HepG2 (cell line): ENCODE results near the gene ABHD2. TPM values are rescaled to one million over a fixed set of nuclear protein-coding genes. Genes with fewer than 3 reads are reported as not detected.
A peak's percentile ranks its signal among the peaks of the same experiment; 100 is the strongest.

ENCODE experiments used
- ATAC-seq: fragments of 200-7000 bp; cut with Tn5 transposase; 3 replicates; pipeline ENCODE4 v1.9.1; 2020; ENCODE audit warnings: mild to moderate bottlenecking, moderate library complexity
- BruUV-seq: library from RNA; stranded (reverse); fragments of 400-500 nt; replicated peaks from 2 replicates; lab custom pipeline; 2021; lab: Mats Ljungman, UMichigan
- CTCF ChIA-PET: fragments of 300-600 bp; formaldehyde crosslinking; extraction: SDS; loops from one replicate; lab custom pipeline; 2021; ENCODE audit warnings: low total read pairs, inconsistent platforms, low intra/inter-chr PET ratio; lab: Yijun Ruan, JAX
- POLR2A ChIA-PET: fragments of 350-600 bp; sonication (Branson Sonifier 250); formaldehyde crosslinking; loops from one replicate; lab custom pipeline; 2020; ENCODE audit warnings: antibody characterized with exemption, inconsistent platforms; lab: Yijun Ruan, JAX
- DNase-seq: peaks from one replicate; pipeline ENCODE4 v3.0.0-alpha.2; 2015; ENCODE audit warnings: low spot score
- FAIRE-seq: peaks from 3 replicates; lab custom pipeline; 2011; peaks lifted over from hg19 to GRCh38; lab: Jason Lieb, UNC
- H2AFZ ChIP-seq: one replicate; pipeline ENCODE4 v1.6.1; 2011; ENCODE audit warnings: low read length, inconsistent platforms
- H3K27ac ChIP-seq: fragments of 300-600 bp; 3 replicates; pipeline ENCODE4 v1.8.0; 2011; ENCODE audit warnings: mixed run types, mild to moderate bottlenecking, mixed read lengths, low read length, inconsistent platforms; ENCODE audit not compliant: insufficient read depth; ENCODE audit errors: extremely low read length
- H3K27me3 ChIP-seq, 2 experiments: fragments of 200-600 bp in 1 of 2; 2 replicates in 1 of 2; 3 replicates in 1 of 2; pipeline versions ENCODE4 v1.6.0 to v1.8.0; 2011; ENCODE audit warnings: low read length in 2 of 2, mild to moderate bottlenecking in 2 of 2, moderate library complexity in 2 of 2, inconsistent platforms in 1 of 2; ENCODE audit not compliant: insufficient read depth in 2 of 2, control insufficient read depth in 1 of 2
- H3K36me3 ChIP-seq, 2 experiments: fragments of 200-600 bp in 1 of 2; replicated peaks in 1 of 2; 2 replicates in 1 of 2; 3 replicates in 1 of 2; pipeline versions ENCODE4 v1.5.1 to v1.8.0; 2011; ENCODE audit warnings: low read length in 2 of 2, inconsistent platforms in 1 of 2; ENCODE audit not compliant: insufficient read depth in 2 of 2, control insufficient read depth in 1 of 2
- H3K4me1 ChIP-seq: 2 replicates; pipeline ENCODE4 v1.5.1; 2012; ENCODE audit warnings: low read length, inconsistent platforms; ENCODE audit not compliant: insufficient read depth
- H3K4me2 ChIP-seq: 2 replicates; pipeline ENCODE4 v1.6.0; 2011; ENCODE audit warnings: low read depth, low read length, inconsistent platforms
- H3K4me3 ChIP-seq, 3 experiments: fragments of 200-600 bp in 1 of 3; sonication (generic), shearing (Covaris generic) in 1 of 3; replicated peaks in 1 of 3; 2 replicates each; pipeline ENCODE4 v1.5.1; 2011 to 2016; ENCODE audit warnings: low read length in 3 of 3, inconsistent platforms in 2 of 3, low read depth in 2 of 3, mild to moderate bottlenecking in 2 of 3, control low read depth in 1 of 3, mixed read lengths in 1 of 3; ENCODE audit not compliant: insufficient read depth in 1 of 3
- H3K79me2 ChIP-seq: one replicate; pipeline ENCODE4 v1.6.1; 2011; ENCODE audit warnings: low read length, inconsistent platforms; ENCODE audit not compliant: insufficient read depth
- H3K9ac ChIP-seq: 2 replicates; pipeline ENCODE4 v1.6.0; 2011; ENCODE audit warnings: mild to moderate bottlenecking, low read depth, low read length, inconsistent platforms; ENCODE audit not compliant: insufficient read depth
- H3K9me3 ChIP-seq: 2 replicates; pipeline ENCODE4 v1.5.1; 2012; ENCODE audit warnings: mild to moderate bottlenecking, low read length
- H4K20me1 ChIP-seq: 2 replicates; pipeline ENCODE4 v1.6.0; 2011; ENCODE audit warnings: inconsistent platforms, mild to moderate bottlenecking, low read length, moderate library complexity; ENCODE audit not compliant: insufficient read depth
- CENPBD1 ChIP-seq: sonication (generic); formaldehyde crosslinking; IDR thresholded peaks from 2 replicates; pipeline ENCODE4 v1.8.0; 2022; ENCODE audit warnings: missing genetic modification reagents, low read depth, mild to moderate bottlenecking, borderline replicate concordance
- CREM ChIP-seq, 2 experiments: sonication (generic) in 1 of 2; formaldehyde crosslinking in 1 of 2; IDR thresholded peaks; 2 replicates each; pipeline versions ENCODE4 v1.4.0 to v1.6.1; 2016 to 2020; ENCODE audit warnings: antibody characterized with exemption in 1 of 2, mild to moderate bottlenecking in 1 of 2, missing genetic modification reagents in 1 of 2
- DMTF1 ChIP-seq: sonication (generic); formaldehyde crosslinking; IDR thresholded peaks from 2 replicates; pipeline ENCODE4 v1.4.0; 2020; ENCODE audit warnings: mild to moderate bottlenecking, missing genetic modification reagents
- E2F5 ChIP-seq: sonication (generic); formaldehyde crosslinking; conservative IDR thresholded peaks from 2 replicates; pipeline ENCODE4 v1.4.0; 2020; ENCODE audit warnings: missing genetic modification reagents
- HNF4G ChIP-seq, 2 experiments: sonication (generic) in 1 of 2; formaldehyde crosslinking in 1 of 2; IDR thresholded peaks; 2 replicates each; pipeline versions ENCODE4 v1.4.0 to v1.6.1; 2011 to 2020; ENCODE audit warnings: borderline replicate concordance in 2 of 2, low read depth in 2 of 2, mild to moderate bottlenecking in 2 of 2, low read length in 1 of 2, missing genetic modification reagents in 1 of 2, moderate library complexity in 1 of 2
- MAFF ChIP-seq: IDR thresholded peaks from 2 replicates; pipeline ENCODE4 v1.6.1; 2011; ENCODE audit warnings: low read depth, low read length, improper control_type of control experiment
- MAFK ChIP-seq, 2 experiments: IDR thresholded peaks in 1 of 2; conservative IDR thresholded peaks in 1 of 2; 2 replicates each; pipeline ENCODE4 v1.6.1; 2011; ENCODE audit warnings: improper control_type of control experiment in 2 of 2, low read length in 2 of 2
- MZF1 ChIP-seq: sonication (generic); formaldehyde crosslinking; IDR thresholded peaks from 2 replicates; pipeline ENCODE4 v1.8.1; 2023; ENCODE audit warnings: mild to moderate bottlenecking, missing genetic modification reagents, borderline replicate concordance
- PLRG1 ChIP-seq: fragments of 450-650 bp; conservative IDR thresholded peaks from 2 replicates; pipeline ENCODE4 v1.6.1; 2016
- TCF12 ChIP-seq, 2 experiments: fragments of 450-650 bp in 1 of 2; sonication (generic) in 1 of 2; formaldehyde crosslinking in 1 of 2; IDR thresholded peaks; 2 replicates each; pipeline versions ENCODE4 v1.6.1 to v1.8.0; 2017 to 2022; ENCODE audit warnings: antibody characterized with exemption in 1 of 2, mild to moderate bottlenecking in 1 of 2, missing genetic modification reagents in 1 of 2, moderate library complexity in 1 of 2
- ZHX2 ChIP-seq, 2 experiments: sonication (generic) in 1 of 2; formaldehyde crosslinking in 1 of 2; IDR thresholded peaks; 2 replicates each; pipeline versions ENCODE4 v1.6.1 to v1.9.0; 2014 to 2022; ENCODE audit warnings: antibody characterized with exemption in 1 of 2, borderline replicate concordance in 1 of 2, inconsistent platforms in 1 of 2, low read depth in 1 of 2, missing genetic modification reagents in 1 of 2
- ZNF317 ChIP-seq: sonication (generic); formaldehyde crosslinking; IDR thresholded peaks from 2 replicates; pipeline ENCODE4 v1.5.0; 2020; ENCODE audit warnings: mild to moderate bottlenecking, missing genetic modification reagents
- ZNF547 ChIP-seq: sonication (generic); formaldehyde crosslinking; IDR thresholded peaks from 2 replicates; pipeline ENCODE4 v1.5.1; 2020; ENCODE audit warnings: mild to moderate bottlenecking, missing genetic modification reagents
- ZNF558 ChIP-seq: sonication (generic); formaldehyde crosslinking; IDR thresholded peaks from 2 replicates; pipeline ENCODE4 v1.9.0; 2022; ENCODE audit warnings: mild to moderate bottlenecking, missing genetic modification reagents, borderline replicate concordance
- WGBS: methylation state at CpG from one replicate; pipeline ENCODE4 v1.1.6; 2017; ENCODE audit warnings: low lambda C conversion rate; 5-methylcytosine and 5-hydroxymethylcytosine counted together
- in situ Hi-C: cut with HindIII; loops from 2 replicates; pipeline ENCODE4 v1.10.0; 2017; ENCODE audit warnings: low pct_unique_long_range_greater_than_20kb; ENCODE audit not compliant: extremely low pct_ligation_motif_present
- intact Hi-C: fragments of 100-400 bp; cut with micrococcal nuclease; formaldehyde crosslinking; loops from one replicate; pipeline ENCODE4 v1.10.0; 2022; ENCODE audit not compliant: unreplicated experiment
- polyA plus RNA-seq, 8 experiments: library from polyadenylated mRNA; depleted of rRNA in 3 of 8; stranded (reverse) in 7 of 8; unstranded in 1 of 8; fragments of >200 nt; fragmentation: Illumina TruSeq in 4 of 8; extraction: Trizol in 4 of 8; gene quantifications; 2 replicates each; pipeline versions ENCODE4 v1.2.1 to v1.2.3, GENCODE V29; 2011 to 2016; ENCODE audit warnings: low read depth in 4 of 8, missing spikeins in 1 of 8, mixed read lengths in 1 of 8; ENCODE audit not compliant: insufficient read depth in 1 of 8
- total RNA-seq, 5 experiments: library from RNA; depleted of rRNA; stranded (reverse); fragments of >200 nt; fragmentation: Illumina TruSeq; extraction: Trizol; gene quantifications; 2 replicates each; pipeline ENCODE4 v1.2.3, GENCODE V29; 2016; ENCODE audit warnings: low read depth in 1 of 5

Gene ABHD2
- total and polyA plus RNA-seq, 2 of the 13 experiments (the other 11 are each of a cell fraction or from before 2014, with no cell fraction given) = 14.8 to 22.4 TPM

- Histone ChIP-seq H3K27me3 (no peaks in the 10 kb centered on the region), H3K79me2 (no peaks in the 10 kb centered on the region), H3K4me2 (no peak overlapping the region), H3K36me3 (peaks cover 16 to 48% of the 10 kb centered on the region in 2 experiments; a peak in 4 of 5 replicates), H3K4me3 (no peak overlapping the region), H2AFZ (no peak overlapping the region), H3K9me3 (no peaks in the 10 kb centered on the region), H3K9ac (no peak overlapping the region), H3K27ac (no peak overlapping the region), H4K20me1 (no peaks in the 10 kb centered on the region), H3K4me1 (peaks cover 8% of the 10 kb centered on the region)
- WGBS = 90% methylated on average over 1 of the region's 1 CpG
- intact Hi-C loops = no loop called here
- in situ Hi-C loops = no loop called here
- BruUV-seq = no TSS peak
- ChIA-PET POLR2A (no interaction called here), CTCF (no interaction called here)
- DNase-seq (no peak), FAIRE-seq (no peak), ATAC-seq (no peak)
- TF ChIP-seq ZNF317 (CRISPR knock-in tag) = no peak
- TF ChIP-seq ZHX2 (IDR thresholded peaks at IDR 0.05; ENCODE audit: low read depth) = no peak
- no peak for TF ChIP-seq ZHX2 (CRISPR knock-in tag; IDR thresholded peaks at IDR 0.05; ENCODE audit: borderline replicate concordance)
- no peak for TF ChIP-seq CREM (IDR thresholded peaks at IDR 0.05)
- no peak for TF ChIP-seq CREM (CRISPR knock-in tag; IDR thresholded peaks at IDR 0.05)
- TF ChIP-seq E2F5 (CRISPR knock-in tag) = no peak
- TF ChIP-seq PLRG1 = no peak
- no peak for TF ChIP-seq CENPBD1 (CRISPR knock-in tag)
- TF ChIP-seq MAFK (conservative IDR thresholded peaks at IDR 0.05 in 1 of 2, IDR thresholded peaks at IDR 0.05 in 1 of 2; ENCODE audit: low read length in 2 of 2) = peak; percentile 95 to 97
- no peak for TF ChIP-seq DMTF1 (CRISPR knock-in tag)
- TF ChIP-seq MAFF = peak; percentile 95
- no peak for TF ChIP-seq HNF4G (IDR thresholded peaks at IDR 0.05; ENCODE audit: borderline replicate concordance, low read depth, low read length)
- no peak for TF ChIP-seq HNF4G (CRISPR knock-in tag; IDR thresholded peaks at IDR 0.05; ENCODE audit: borderline replicate concordance, low read depth)
- TF ChIP-seq TCF12 (IDR thresholded peaks at IDR 0.05) = no peak
- TF ChIP-seq TCF12 (CRISPR knock-in tag; IDR thresholded peaks at IDR 0.05) = no peak
- no peak for TF ChIP-seq MZF1 (CRISPR knock-in tag)
- TF ChIP-seq ZNF558 (CRISPR knock-in tag) = no peak
- no peak for TF ChIP-seq ZNF547 (CRISPR knock-in tag)
Measured at GRCh38 chr15:89157061-89157460, 68.8 kb downstream of the ABHD2 start.
